Left forelimb (tissue), 1 donor: ENCODE measurements around the gene TMCO4.
"Not testable (repeated sequence)": the region's sequence is repeated elsewhere in the genome, so short reads cannot be mapped to it uniquely, and the experiment has no call there.

Experiments used
- DNase-seq: peaks from one replicate; pipeline ENCODE4 v3.0.0-alpha.2; 2018; ENCODE audit warnings: low spot score

TMCO4 gene

GRCh38 chr1:19636749-19637148, 163.0 kb downstream of the TMCO4 start:
- DNase-seq: not testable (repeated sequence)

GRCh38 chr1:19636065-19636464, 163.7 kb downstream of the TMCO4 start:
- no peak for DNase-seq

- no peak for DNase-seq
Measured at GRCh38 chr1:19635646-19636045, 164.1 kb downstream of the TMCO4 start.

- DNase-seq: not testable (repeated sequence)
Measured at GRCh38 chr1:19635064-19635463, 164.7 kb downstream of the TMCO4 start.

- DNase-seq: no peak
Measured at GRCh38 chr1:19633106-19633505, 166.6 kb downstream of the TMCO4 start.
